ENCODE measurements around the gene TSPAN9.
A peak's percentile ranks its signal among the peaks of the same experiment; 100 is the strongest.

TSPAN9 gene

DNA sequence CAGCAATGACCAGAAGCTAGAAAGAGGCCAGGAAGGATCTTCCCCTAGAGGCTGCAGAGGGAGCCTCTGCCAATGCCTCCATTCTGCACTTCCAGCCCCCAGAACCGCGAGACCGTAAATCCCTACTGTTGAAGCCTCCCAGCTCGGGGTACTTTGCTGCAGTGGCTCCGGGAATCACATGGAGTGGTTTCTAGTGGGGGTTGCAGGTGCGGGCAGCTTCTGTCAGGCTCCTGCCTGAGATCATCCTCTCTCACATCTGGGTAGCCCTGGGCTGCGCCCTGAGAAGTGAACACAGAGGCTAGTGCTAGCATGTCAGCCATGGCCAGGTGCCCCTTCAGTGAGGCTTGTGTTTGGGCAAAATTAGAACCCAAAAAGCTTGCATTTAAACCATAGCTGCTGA, 67.3 kb downstream of the TSPAN9 start:
- Mint-ChIP-seq H3K9me3 (no peaks in the 10 kb centered on the region), H3K4me3 (no peak overlapping the region), H3K4me1 (no peaks in the 10 kb centered on the region), H3K27ac (no peak overlapping the region), H3K27me3 (peaks cover 46% of the 10 kb centered on the region)
- ATAC-seq (no peak), DNase-seq (no peak)

DNA sequence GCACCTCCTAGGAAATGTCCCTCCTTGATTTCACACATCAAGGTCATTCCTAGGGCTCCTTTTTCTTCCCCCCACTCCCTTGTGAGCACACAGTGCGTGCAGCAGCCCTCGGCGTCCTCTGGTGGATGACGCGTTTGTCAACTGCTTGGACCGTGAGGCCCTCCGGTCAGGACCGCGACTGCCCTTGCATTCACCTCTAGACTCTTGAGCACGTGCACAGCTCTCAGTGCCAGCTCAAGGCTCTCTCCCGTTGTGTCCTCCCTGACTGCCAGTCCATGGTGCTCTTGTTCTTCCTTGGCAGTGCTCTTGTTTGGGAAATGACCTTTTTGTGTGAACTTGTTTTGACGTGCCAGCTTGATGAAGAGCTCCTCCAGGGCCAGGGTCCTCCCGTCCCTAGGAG, 67.9 kb downstream of the TSPAN9 start:
- H3K4me1 Mint-ChIP-seq: no peaks in the 10 kb centered on the region

DNA sequence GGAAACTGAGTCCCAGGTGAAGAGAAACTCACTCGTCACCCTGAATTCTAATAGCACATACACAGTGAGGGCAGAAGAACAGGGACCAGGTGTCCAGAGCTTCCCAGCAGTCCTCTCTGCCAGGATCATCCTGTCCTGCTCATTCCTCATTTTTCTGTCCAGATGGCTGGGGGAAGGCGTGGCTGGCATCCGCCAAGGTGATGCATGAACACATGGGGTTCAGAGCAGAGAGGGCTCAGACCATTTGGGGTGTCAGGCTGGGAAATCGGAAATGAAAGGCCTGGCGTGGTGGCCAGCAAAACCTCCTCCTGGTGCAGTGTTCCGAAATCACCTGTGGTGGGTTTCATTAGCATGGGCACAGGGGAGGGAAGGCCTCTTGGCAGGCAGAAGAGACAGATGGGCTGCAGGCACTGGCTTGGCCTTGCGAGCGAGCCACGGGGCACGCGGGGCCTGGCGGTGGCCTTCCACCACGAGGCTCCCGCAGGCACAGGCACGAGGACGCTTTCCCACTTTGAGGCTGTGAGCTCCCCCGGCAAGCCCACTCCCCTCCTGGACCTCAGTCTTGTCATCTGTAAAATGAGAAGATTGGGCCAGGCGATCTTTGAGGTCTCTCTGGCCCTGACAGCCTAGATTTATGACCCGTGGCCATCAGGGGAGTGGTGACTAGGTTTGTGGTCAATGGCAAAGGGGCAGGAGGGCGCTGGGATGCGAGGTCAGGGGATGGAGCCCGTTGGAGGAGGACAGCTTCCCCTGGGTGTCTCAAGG, 68.5 kb downstream of the TSPAN9 start:
- DNase-seq: no peak
- Mint-ChIP-seq H3K27me3 (peaks cover 44% of the 10 kb centered on the region), H3K4me3 (no peak overlapping the region), H3K4me1 (no peaks in the 10 kb centered on the region), H3K27ac (no peak overlapping the region), H3K9me3 (no peaks in the 10 kb centered on the region)
- no peak for ATAC-seq

More for the DNA sequence above, 67.9 kb downstream of the TSPAN9 start:
- H3K27ac Mint-ChIP-seq: no peak overlapping the region
- H3K9me3 Mint-ChIP-seq: no peaks in the 10 kb centered on the region
- ATAC-seq: no peak
- no peak overlapping the region for H3K4me3 Mint-ChIP-seq
- no peak for DNase-seq
- peaks cover 46% of the 10 kb centered on the region for H3K27me3 Mint-ChIP-seq

DNA sequence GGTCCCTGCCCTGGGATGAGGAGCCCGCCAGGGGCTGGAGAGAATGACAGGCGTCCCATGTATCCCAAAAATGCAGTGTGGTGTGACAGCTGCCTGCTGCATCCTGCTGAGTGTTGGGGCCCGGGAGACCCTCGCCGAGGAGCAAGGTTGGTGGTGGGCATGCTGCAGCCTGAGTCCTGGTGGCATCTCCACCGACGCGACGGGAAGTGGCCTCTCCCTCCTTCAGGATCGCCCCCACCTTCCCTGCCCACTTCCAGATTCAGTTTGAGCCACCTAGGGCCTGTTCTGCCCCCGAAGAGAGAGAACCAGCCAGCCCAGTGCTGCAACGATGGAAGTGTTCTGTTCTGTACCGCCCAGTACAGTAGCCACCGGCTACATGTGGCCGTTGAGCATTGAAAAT, 70.1 kb downstream of the TSPAN9 start:
- ATAC-seq: no peak
- no peaks in the 10 kb centered on the region for H3K9me3 Mint-ChIP-seq
- no peak overlapping the region for H3K4me3 Mint-ChIP-seq
- H3K4me1 Mint-ChIP-seq: peaks cover 3% of the 10 kb centered on the region
- no peak overlapping the region for H3K27ac Mint-ChIP-seq
- DNase-seq: no peak
- H3K27me3 Mint-ChIP-seq: peaks cover 49% of the 10 kb centered on the region

DNA sequence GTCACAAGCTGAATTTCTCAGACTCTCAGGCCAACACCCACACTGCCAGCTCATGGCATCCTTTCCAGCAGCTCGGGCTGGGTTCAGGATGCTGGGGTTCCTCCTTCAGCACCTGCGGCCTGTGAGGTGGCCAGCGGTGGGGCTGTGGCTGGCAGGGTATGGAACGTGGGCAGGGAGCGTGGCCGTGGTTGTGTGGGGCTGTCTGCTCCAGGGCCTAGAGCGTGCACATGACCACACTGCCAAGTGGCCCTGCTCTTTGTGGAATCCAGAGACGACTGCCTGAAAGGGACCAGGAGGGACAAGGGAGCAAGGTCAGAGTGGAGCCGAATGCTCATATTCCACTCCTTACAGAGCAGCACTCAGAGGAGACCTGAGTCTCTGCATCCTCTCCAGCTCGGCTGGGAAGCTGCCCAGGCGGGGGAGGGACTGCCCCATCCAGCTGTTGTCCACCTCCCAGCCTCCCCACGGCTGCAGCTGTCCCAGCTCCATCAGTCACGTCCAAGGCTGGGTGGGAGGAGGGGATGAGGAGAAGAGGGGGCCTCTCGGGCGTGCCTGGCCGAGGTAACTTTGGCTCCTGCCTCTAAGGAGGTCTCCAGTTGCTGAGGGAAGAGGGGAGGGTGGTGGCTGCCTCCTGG, 71.3 kb downstream of the TSPAN9 start:
- peaks cover 11% of the 10 kb centered on the region for H3K4me1 Mint-ChIP-seq
- no peak overlapping the region for H3K4me3 Mint-ChIP-seq
- ATAC-seq: no peak

DNA sequence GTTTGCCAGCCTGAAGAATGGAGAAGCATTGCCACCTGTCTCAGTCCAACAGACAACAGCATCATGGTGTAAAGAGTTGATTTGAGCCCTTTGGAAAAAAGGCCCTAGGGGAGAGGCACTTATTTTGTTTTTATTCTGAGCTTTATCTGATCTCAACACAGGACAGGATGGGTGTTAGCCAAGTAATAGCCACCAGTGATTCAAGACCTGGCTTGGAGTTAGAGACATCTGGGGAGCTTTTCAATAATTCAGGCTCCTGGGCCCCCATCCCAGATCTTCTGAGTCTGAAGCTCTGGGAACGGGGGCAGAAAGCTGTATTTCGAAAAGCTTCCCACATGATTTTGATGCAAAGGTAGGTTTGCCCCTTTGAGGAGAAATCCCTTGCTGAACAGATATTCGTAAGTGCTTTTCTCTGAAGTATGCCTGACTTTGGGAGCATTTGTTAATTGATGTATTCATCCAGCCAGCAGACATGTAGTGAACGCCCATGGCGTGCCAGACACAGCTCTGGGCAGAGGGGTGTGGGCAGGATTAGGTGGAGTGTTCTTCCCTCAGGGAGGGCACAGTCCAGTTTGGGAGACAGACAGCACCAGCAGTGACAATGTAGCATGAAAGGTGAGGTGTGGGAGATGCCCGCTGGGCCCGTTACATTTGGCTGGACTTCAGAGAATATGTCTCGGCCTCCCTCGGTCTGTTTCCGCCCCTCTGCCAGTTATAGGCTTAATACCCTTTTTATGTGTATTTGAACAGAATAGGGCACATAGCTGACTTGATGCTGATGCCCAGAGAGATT, 72.5 kb downstream of the TSPAN9 start:
- DNase-seq: no peak
- Mint-ChIP-seq H3K27me3 (peaks cover 44% of the 10 kb centered on the region), H3K4me3 (no peak overlapping the region), H3K9me3 (no peaks in the 10 kb centered on the region), H3K4me1 (peaks cover 11% of the 10 kb centered on the region), H3K27ac (no peak overlapping the region)
- no peak for ATAC-seq

More for the DNA sequence above, 71.3 kb downstream of the TSPAN9 start:
- H3K9me3 Mint-ChIP-seq: no peaks in the 10 kb centered on the region
- no peak overlapping the region for H3K27ac Mint-ChIP-seq
- H3K27me3 Mint-ChIP-seq: peaks cover 44% of the 10 kb centered on the region
- DNase-seq: no peak

DNA sequence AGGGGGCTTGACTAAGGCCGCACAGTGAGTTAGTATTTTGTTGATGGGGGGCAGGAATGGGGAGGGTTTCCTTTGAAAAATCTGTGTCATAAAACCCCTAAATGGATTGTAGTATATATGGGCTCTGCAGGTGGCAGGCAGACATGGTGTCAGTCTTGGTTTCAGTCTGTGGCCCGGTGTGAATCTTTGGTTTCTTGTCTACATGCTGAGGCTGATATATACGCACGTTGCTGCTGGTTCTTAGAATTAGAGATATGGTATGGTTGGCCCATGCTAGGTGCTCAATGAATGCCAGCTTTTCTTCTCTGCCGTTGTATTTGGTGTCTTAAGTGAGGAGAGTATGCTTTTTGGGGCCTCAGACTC, 73.1 kb downstream of the TSPAN9 start:
- ATAC-seq (no peak), DNase-seq (no peak)
- no peak overlapping the region for H3K27ac Mint-ChIP-seq
- no peak overlapping the region for H3K4me3 Mint-ChIP-seq
- peaks cover 44% of the 10 kb centered on the region for H3K27me3 Mint-ChIP-seq
- no peaks in the 10 kb centered on the region for H3K9me3 Mint-ChIP-seq
- peaks cover 11% of the 10 kb centered on the region for H3K4me1 Mint-ChIP-seq

DNA sequence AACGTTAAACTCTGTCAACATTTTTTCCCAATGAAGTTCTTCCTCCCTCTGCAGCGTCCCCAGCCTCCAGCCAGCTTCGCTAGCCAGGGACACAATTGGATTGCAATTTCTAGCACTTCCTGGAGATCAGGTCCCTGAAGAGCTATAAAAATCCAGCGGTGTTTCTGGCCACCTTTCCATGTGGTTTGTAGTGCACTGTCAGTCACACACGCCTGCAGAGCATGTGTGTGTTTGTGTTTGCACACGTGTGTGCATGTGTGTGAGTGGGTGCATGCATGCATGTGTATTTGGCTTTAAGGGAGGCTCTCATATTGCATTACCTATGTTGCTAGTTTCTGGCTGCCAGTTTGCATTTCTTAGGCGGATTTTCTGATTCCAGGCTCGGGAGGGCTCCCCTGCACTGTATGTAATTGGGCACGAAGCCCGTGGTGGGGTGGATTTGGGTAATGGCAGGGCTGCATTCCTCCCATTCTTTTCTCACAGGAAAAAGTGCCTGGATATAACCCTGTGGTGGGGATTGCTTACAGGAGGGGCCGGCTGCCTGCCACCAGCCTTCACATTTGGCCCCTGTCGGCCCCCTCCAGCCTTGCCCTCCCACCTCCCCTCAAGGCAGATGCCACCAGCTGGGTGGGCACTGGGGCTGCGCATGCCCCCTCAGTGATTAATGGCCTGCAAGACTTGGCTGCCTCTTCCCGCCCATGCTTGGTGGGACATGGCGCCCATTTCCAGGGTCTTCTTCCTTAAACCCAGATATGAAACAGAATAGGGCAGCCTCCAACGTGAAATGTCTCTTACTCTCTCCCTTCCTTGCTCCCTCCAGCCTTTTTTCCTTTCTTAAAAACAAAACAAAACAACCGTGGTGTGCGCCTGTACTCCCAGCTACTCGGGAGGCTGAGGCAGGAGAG, 74.0 kb downstream of the TSPAN9 start:
- Mint-ChIP-seq H3K4me1 (peaks cover 11% of the 10 kb centered on the region), H3K27me3 (peaks cover 44% of the 10 kb centered on the region), H3K4me3 (no peak overlapping the region), H3K9me3 (no peaks in the 10 kb centered on the region), H3K27ac (no peak overlapping the region)
- no peak for DNase-seq
- ATAC-seq: no peak

DNA sequence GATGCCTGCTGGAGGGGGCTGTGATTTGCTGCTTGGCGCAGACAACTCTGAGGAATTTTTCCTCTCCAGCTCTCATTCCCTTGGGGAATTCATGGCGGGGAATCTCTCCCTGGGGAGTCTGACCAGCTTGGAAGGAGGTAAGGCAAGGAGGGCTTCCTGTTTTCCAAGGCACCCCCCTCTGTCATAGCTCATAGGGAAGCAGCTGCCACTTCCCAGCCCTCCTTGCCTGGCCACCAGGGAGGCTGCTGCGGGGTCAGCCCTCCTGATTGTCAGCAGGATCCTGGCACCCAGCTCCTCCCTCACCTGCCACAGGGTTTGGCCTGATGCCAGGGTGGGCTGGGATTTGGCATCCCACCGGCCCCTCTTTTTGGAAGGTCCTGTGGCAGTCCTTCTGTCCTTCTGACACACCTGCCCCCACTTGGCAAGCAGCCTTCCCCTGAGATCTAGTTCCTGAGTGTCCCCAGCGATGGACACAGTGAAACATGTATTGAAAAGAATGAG, 74.9 kb downstream of the TSPAN9 start:
- Mint-ChIP-seq H3K4me3 (no peak overlapping the region), H3K4me1 (peaks cover 11% of the 10 kb centered on the region), H3K27me3 (peaks cover 39% of the 10 kb centered on the region), H3K27ac (no peak overlapping the region), H3K9me3 (no peaks in the 10 kb centered on the region)
- ATAC-seq (no peak), DNase-seq (no peak)

DNA sequence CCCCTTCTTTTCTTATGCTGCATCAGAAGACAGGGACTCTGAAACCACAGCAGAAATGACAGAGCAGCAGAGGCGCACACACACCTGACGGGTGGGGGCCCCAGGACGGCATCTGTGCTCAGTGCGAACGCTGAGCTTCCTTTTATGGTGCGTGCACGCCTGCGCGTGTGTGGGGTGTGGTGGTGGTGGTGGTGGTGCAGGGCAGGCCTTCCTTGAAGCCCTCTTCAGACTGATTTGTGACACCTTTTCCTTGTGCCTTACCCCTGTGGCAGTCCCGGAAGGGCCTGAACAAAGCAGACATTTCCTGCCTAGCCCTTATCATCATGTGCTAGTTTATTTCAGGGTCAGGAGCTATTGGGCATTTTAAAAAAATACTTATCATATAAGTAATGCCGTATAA, 75.7 kb downstream of the TSPAN9 start:
- Mint-ChIP-seq H3K27ac (no peak overlapping the region), H3K4me3 (no peak overlapping the region), H3K4me1 (peaks cover 11% of the 10 kb centered on the region), H3K9me3 (no peaks in the 10 kb centered on the region), H3K27me3 (peaks cover 34% of the 10 kb centered on the region)
- ATAC-seq (peak; percentile 84), DNase-seq (no peak)

DNA sequence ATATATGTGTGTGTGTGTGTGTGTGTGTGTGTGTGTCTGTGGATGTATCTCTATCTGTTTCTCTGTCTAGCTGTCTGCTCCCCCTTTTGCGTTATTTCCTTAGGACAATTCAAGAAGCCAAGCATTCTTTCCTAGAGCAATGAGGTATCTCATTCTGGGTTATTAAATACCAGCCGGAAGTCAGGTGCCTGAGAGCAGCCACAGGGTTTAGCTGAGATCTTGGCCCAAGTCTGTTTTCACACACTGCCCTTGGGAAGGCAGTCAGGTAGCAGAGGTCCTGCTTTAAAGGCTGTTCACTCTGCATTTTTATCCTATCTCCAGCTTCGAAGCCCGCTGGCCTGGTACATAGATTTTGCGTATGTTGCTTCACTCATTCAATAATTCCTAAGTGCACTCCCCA, 76.8 kb downstream of the TSPAN9 start:
- Mint-ChIP-seq H3K27ac (no peak overlapping the region), H3K27me3 (peaks cover 30% of the 10 kb centered on the region), H3K4me3 (no peak overlapping the region), H3K9me3 (no peaks in the 10 kb centered on the region), H3K4me1 (peaks cover 11% of the 10 kb centered on the region)
- DNase-seq: no peak
- ATAC-seq: no peak

DNA sequence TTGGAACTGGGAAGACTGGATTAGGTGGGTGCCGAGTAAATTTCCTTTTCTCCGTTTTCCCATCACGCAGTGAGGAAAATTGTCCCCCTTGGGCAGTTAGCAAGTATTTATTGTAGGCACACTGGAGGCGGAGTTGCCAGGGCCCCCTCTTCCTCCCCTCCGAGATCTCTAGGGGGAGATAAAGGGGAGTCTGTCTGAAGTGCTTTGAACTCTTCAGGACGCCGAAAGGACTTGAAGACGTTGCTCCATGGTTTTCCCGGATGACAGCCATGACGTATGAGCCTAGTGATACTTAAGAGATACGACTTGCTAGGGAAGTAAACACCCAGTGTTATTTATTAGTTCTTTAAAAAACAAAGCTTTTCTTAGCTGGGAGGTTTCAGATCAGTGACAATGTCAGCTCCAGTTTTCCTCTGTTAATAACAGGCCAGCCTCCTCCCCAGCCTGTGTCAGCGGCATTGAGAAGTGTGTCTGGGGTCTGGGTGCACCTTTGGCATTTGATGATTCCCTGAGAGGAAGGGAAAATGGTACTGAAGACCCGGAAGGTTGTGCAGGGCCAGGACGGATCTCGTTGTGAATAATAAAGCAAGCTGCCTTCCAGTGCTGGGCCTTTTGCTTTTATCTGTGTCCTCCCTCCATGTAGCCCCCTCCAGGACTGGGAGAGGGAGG, 78.7 kb downstream of the TSPAN9 start:
- H3K4me1 Mint-ChIP-seq: peaks cover 11% of the 10 kb centered on the region
- H3K4me3 Mint-ChIP-seq: no peak overlapping the region
- ATAC-seq: no peak
- H3K27ac Mint-ChIP-seq: peak overlapping the region in 1 of 2 donors; percentile 27
- H3K9me3 Mint-ChIP-seq: no peaks in the 10 kb centered on the region
- DNase-seq: no peak
- H3K27me3 Mint-ChIP-seq: peaks cover 14% of the 10 kb centered on the region

DNA sequence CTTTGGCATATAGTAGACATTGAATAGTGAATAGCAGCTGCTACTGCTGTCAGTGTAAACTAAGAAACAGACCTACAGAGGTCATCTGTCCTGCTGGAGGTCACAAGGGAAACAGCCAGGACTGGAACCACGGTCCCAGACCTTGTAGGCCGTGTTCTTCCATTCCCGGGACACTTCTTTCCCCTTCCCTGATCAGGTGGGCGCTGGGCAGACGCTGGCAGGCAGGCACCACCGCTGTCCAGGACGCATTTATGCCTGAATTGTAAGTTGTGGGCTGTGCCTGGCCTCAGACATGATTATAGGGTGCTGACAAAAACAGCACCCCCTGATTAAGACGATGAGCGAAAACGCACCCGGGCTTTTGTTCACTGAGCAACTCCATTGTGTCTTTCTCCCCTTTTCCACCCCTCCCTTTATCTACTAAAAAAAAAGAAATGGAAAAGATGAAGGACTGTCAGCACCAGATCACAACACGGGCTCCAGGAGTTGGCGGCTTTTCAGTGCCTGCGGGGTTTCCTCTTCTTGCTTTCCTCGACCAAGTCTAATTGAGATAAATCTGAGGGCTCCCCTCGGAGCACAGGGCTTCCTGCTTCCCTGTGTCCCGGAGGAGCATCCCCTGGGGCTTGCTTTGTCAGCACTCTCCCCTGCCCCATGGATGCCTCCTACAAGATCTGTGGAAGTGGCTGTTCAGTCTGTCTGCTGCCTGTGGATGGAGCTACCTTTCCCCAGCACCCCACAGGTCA, 80.6 kb downstream of the TSPAN9 start:
- ATAC-seq (no peak), DNase-seq (no peak)
- Mint-ChIP-seq H3K27me3 (peaks cover 11% of the 10 kb centered on the region), H3K4me1 (peaks cover 9% of the 10 kb centered on the region), H3K4me3 (no peak overlapping the region), H3K9me3 (peaks cover 0 to 11% of the 10 kb centered on the region in 2 donors), H3K27ac (no peak overlapping the region)

DNA sequence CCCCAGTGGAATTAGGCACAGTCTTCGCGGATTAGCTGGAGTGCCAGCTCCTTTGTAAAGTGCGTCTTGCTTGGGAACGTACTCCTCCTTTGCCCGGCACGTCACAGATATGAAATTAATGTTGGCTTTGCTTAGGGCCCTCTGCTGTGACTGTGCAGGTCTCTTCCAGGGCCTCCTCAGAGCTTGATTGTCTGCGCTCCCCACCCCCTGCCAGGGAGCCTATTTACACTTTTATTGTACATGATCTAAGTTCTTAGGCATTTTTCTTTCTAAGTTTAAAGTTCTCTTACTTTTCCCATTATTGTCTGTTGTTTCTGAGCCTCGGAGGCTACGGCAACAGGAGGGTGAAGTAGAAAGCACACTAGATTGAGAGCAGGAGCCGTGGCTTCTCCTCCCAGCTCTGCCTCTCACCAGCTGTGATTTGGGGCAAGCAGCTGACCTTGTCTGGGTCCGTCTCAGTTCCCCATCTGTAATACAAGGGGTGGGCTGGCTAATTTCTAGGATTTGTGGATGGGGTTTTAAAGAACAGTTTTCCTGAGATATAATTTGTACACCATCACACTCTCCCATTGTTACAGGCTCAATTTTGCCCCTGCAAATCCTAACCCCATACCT, 81.8 kb downstream of the TSPAN9 start:
- Mint-ChIP-seq H3K4me1 (peaks cover 5% of the 10 kb centered on the region), H3K27me3 (peaks cover 11% of the 10 kb centered on the region), H3K4me3 (no peak overlapping the region), H3K9me3 (peaks cover 0 to 11% of the 10 kb centered on the region in 2 donors), H3K27ac (peak overlapping the region in 1 of 2 donors; percentile 63)
- DNase-seq (no peak), ATAC-seq (no peak)
